Choroid plexus epithelial cell (primary cell): ENCODE data around the gene DRAM1.

Experiments
- DNase-seq: peaks from one replicate; pipeline ENCODE4 v3.0.0-alpha.2; 2010; ENCODE audit warnings: low read depth
- H3K4me3 ChIP-seq: 2 replicates; pipeline ENCODE4 v1.5.1; 2011; ENCODE audit warnings: low read depth, mild to moderate bottlenecking, control low read depth, low read length, moderate library complexity
- TF ChIP-seq, protein P1 (sequence below): conservative IDR thresholded peaks from 2 replicates; pipeline ENCODE4 v1.5.1; 2011; ENCODE audit warnings: low read depth, mild to moderate bottlenecking, control low read depth, inconsistent platforms, low read length, moderate library complexity

The DRAM1 gene

DNA sequence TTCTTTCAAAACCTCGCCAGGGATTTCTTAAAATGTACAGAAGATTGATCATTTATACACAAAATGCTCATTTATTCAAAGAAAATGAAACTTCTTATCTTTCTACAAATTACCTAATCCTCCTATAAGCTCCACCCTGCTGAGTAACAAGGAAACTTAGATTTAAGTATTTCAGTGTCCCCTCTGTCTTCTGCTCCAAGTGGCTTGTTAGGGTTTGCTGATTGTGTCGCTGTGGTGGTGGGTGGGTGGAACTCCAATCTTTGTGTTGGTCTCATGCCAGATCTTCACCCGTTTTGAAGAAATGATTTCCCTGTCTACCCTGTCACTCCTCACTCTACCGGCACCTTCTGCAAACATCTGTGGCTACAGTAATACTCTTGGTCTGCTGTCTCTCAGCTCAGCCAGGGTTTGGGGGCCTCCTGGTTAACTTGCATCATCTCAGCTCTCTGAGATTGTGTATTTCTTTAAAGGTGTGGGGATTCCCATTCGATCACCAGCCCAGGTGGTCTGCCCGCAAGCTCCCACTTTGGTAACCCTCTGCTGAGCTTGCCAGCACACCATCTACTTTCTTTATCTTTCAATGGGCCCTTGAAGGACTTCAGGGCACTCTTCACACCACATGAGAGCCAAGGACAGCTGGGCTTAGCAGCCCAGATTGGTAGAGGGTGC, 73.8 kb downstream of the DRAM1 start:
- DNase-seq: no peak
- no peak overlapping the region for H3K4me3 ChIP-seq
- TF ChIP-seq, protein P1, sequence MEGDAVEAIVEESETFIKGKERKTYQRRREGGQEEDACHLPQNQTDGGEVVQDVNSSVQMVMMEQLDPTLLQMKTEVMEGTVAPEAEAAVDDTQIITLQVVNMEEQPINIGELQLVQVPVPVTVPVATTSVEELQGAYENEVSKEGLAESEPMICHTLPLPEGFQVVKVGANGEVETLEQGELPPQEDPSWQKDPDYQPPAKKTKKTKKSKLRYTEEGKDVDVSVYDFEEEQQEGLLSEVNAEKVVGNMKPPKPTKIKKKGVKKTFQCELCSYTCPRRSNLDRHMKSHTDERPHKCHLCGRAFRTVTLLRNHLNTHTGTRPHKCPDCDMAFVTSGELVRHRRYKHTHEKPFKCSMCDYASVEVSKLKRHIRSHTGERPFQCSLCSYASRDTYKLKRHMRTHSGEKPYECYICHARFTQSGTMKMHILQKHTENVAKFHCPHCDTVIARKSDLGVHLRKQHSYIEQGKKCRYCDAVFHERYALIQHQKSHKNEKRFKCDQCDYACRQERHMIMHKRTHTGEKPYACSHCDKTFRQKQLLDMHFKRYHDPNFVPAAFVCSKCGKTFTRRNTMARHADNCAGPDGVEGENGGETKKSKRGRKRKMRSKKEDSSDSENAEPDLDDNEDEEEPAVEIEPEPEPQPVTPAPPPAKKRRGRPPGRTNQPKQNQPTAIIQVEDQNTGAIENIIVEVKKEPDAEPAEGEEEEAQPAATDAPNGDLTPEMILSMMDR: no peak

DNA sequence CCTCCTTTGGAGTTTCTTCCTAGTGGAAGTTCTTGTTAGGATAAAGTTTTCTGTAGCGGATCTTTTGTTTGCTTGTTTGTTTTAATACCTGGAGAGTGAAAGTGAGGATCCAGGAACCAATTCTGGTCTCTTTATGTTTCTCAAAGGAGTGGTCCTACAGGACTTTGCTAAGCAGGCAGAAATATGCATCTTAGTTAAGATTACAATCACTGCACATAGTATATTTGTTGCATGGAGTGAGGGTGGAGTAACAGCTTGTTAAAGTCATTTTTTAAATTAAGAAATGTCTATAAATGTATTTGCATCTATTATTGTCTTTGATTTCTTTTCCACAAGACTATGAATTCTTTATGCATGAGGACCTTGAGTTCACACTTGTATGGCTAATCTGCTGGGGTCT, 76.7 kb downstream of the DRAM1 start:
- H3K4me3 ChIP-seq: no peak overlapping the region
- TF ChIP-seq, protein P1: no peak
- DNase-seq: no peak

DNA sequence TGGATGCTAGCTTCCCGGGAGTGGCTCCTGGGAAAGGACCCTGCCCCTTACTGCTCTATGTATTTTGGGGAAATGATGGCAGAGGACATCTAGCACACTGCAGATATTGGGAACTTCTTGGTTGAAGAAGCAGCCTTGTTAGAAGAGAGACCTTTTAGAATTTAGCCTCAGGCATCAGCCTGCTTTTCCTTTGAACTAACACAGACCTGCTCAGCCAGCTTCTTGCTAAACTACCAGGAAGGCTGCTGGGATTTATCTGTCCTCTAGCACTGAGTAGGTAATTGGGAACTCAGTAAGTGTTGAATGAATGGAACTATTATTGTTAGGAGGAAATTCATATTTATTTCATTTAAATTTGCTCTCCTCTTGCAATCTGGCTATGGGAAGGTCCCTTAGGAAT, 77.3 kb downstream of the DRAM1 start:
- TF ChIP-seq, protein P1: no peak
- DNase-seq: no peak
- no peak overlapping the region for H3K4me3 ChIP-seq

DNA sequence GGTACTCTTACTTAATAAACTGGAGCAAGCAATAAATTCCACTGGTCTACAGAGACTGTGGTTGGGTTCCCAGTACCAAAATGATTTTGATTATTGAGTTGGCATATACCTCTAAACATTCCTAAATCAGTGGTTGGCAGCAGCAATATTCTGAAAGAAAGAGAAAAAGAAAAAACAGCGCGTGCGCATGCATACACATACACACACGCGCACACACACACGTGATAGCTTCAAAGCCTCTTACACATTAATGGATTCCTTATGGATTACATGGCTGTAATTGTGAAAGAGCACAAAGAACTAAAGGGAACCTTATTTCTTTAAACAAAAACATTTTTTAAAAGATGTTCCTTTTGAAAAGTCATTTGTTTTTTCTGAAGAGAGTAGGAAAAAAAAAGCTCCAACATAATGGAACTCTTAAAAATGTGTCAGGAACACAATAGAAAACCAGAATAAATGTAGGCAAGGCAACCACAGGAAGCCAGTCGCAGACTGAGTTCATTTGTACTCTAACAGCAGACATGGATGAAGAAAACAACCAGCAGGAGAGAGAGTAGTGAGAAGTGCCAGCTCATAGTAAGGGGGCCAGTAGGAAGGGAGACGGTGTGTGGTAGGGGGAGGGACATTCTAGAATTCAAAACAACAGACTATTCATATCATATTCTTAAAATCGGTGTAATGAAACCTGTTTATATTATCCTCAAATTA, 80.0 kb downstream of the DRAM1 start:
- TF ChIP-seq, protein P1: no peak
- DNase-seq: no peak
- no peak overlapping the region for H3K4me3 ChIP-seq

DNA sequence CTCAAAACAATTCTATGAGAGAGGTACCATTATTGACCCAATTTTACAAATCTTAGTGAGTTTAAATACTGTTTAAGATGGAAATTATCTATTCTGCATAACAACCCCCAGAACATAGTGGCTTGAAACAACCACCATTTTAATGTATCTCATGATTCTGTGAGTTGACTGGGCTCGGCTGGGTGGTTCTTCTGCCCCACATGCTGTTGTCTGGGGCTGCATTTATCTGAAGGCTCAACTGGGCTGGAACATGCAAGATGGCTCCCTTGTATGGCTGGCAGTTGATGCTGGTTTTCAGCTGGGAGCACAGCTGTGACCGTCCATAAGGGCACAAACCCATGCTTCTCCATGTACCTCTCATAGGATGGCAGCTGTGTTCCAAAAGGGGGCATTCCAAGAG, 82.2 kb downstream of the DRAM1 start:
- DNase-seq: no peak
- no peak overlapping the region for H3K4me3 ChIP-seq
- TF ChIP-seq, protein P1: no peak

DNA sequence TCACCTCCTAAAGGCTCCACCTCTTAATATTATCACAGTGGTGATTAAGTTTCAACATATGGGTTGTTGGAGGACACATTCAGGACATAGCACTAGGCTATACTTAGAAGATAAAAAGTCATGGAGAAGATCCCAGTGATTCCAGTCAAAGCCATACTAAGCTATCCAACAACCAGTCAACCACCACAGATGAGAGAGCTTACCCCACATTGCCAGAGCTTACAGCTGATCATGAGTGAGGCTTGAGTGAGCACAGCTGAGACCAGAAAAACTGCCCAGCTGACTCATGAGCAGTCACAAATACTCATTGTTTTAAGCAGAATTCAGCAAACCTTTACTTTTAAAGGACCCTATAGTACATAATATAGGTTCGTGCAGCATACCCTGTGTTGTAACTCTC, 85.1 kb downstream of the DRAM1 start:
- H3K4me3 ChIP-seq: no peak overlapping the region
- DNase-seq: no peak

More for the DNA sequence above, 85.1 kb downstream of the DRAM1 start:
- TF ChIP-seq, protein P1: no peak
